Muscle of arm (tissue), 12 donors: ENCODE measurements around the gene CCDC149. TPM values are rescaled to one million over a fixed set of nuclear protein-coding genes. Genes with fewer than 3 reads are reported as not detected.

Experiments
- DNase-seq: peaks from one replicate; pipeline ENCODE4 v3.0.0-alpha.2; 2013
- polyA plus RNA-seq, 12 donors: library from polyadenylated mRNA; unstranded; fragments of 120-200 nt; gene quantifications; one replicate each; pipeline ENCODE4 v1.2.1, GENCODE V29; 2013; ENCODE audit not compliant: insufficient read length in 12 of 12

CCDC149 gene
- polyA plus RNA-seq, 12 donors, result 7.9 to 15.5 (median 11.7) TPM; not detected in 1

DNA sequence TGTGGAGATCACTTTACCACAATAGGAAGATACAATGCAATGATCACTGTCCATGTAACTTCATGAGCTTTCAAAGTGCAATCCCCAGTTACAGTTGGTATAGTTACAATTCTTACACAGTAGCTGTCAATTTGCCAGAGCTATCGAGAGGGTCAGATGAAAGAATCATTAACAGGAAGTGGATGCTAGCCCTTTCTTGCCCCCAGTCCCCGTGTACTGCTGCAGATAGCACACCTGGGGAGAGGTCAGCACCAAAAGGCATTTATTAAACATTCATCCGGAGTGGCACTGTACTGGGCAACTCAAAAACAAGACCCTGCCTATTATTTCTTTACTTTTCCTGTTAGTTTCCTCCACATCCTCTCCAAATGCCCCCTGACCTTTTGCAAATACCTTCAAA, 69.7 kb downstream of the CCDC149 start:
- no peak for DNase-seq

DNA sequence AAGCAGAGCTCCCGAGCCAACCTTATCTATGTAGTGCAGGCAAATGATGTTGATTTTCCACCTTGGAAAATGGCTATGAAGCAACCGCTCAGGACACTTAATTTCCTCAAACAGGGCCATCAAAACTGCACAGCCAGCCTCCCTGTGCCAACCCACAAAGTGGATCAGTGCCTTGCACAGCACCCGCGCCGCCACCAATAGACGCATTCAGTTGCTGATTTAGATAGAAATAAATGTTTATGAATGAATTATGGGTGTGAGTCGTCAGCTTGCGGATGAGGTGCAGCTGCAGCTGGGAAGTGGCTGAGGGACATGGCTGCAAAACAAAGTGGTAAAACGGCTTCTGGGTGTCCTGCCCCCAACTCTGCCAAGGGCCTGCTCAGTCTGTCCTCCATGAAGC, 70.5 kb downstream of the CCDC149 start:
- DNase-seq, result no peak

DNA sequence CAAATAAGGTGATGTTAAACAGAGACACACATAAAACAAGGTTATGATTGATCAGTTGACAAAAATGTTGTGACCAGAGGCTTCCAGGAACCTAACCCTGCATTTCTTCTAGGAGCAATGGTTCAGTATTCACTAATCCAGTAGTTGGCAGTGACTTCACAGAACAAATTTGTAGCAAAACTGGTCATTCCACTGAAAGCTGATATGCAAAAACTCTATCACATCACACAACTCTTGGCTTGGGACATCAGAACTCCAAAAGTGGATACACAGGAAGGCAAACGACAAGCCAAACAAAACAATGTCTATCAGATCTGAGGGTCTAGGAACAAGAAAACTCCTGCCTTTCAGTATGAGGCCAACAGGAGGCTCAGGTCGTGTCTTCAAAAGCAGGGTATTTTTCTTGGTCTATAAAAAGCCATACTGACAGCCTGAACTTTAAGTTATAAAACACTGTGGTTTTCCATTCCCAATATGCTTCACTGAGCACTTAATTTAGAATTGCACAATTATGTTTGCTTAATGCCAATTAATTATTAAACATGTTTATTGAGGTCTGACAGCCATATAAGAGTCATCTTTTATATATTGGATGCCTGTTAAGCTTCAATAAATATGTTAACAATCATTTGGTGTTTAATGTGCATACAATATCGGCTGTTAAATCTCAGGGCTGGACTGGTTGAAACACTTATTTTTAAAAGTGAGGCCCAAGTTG, 71.9 kb downstream of the CCDC149 start:
- DNase-seq, result no peak

DNA sequence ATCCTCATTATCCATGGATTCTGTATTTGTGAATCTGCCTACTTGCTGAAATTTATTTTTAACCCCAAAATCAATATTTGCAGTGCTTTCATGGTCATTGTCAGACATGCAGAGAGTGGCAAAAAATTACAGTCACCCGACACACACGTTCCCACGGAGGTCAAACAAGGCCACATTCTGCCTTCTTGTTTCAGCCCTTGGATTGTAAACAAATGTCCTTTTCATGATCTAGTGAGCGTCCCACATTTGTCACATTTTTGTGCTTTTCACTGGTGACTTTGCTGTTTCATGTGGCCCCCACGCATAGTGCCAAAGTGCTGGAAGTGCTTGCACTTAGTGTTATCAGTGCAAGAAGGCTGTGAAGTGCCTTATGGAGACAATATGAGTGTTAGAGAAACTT, 72.5 kb downstream of the CCDC149 start:
- DNase-seq, result no peak

DNA sequence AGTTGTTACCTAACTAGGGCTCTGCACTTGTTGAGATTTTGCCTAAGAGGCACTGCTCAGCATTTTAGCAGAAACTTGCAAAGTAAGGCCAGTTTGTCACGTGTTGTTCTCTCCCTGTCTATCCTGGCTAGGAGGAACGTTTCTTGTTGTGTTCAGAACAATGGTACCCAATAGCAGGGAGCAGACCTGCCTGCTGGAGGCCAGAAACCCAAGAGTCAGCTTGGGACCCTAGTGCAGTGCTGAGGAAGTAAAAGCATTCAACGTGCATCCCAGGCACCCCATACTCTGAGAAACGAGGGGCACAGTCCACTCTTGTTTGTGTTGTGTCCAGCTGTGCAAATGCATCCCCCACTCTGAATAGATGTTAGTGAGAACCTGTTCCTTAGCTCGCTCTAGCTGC, 75.1 kb downstream of the CCDC149 start:
- DNase-seq, result no peak

DNA sequence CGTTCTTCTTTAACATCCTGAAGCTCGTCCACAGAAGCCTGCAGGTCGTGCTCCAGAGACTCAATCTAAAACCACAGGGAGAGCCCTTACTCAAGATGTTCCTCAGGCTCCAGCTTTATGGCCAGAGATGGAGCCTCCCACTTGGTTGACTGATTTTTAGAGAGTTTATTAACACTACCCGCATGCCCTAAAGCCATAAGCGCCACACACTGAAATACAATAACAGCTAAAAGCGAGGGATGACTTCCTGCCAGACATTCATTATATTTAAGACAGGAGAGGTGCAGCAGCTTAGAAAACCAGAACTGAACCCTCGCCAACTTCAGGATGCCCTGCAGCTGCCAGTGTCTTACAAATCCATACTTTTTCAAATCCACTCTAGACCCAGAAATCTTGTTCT, 75.5 kb downstream of the CCDC149 start:
- DNase-seq, result no peak

DNA sequence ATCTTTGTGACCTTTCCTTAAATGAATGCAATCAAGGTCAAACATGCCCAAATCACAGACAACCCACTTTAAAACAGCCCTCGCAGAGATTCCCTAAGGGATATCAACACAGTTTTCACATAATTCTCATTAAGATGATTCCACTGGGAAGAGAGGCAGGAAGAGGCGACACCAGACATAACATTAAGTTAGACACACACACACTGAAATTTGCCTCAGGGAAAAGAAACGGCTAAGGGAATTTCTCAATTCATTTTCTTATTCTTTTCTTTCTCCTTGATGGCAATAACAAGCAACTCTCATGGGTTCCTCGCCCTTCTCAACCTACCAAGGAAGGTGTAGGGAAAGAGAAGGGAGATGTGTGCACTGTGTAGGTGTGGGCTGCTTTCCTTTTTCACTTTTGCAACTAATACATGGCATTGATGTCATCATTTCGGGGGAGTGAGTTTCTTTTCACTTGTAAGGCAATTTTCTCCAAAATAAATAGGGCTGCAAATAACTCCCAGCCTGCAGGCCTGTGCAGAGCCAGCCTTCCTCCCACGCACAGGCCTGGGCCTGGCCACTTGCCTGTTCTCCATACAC, 76.1 kb downstream of the CCDC149 start:
- DNase-seq, result no peak

DNA sequence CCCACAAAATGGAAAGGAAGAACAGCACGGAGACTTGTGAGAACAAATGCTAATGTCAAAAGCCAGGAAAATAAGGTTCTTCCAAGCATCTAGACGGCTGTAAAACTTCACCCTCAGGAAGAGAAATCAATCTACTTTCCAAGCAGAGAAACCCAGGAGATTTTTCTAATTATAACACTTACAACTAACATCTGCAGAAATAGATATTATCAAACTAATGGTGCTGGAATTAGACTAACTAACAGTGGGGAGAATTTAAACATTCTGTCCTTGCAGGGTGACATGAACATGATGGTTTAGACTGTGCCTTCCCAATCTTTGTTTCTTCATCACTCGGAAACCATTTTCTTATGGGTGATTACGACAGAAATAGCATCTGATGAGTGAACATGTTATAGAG, 77.1 kb downstream of the CCDC149 start:
- no peak for DNase-seq

DNA sequence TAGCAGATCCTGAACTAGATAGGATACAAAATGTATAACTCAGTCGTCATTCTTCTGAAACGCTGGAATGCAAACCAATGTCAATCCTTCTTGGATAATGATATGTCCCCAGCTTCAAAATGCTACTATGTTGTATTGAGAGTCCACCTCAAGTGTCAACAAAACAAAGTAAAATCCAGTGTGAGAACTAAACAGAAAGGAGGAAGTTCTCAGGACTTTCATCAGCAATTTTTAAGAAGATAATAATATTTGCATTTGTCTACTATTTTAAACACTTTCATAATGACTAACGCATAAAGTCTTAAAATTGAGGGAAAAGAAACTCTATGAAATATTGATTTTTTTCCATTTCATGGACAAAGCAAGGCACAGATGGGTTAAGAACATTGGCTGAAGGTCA, 81.2 kb downstream of the CCDC149 start:
- no peak for DNase-seq

DNA sequence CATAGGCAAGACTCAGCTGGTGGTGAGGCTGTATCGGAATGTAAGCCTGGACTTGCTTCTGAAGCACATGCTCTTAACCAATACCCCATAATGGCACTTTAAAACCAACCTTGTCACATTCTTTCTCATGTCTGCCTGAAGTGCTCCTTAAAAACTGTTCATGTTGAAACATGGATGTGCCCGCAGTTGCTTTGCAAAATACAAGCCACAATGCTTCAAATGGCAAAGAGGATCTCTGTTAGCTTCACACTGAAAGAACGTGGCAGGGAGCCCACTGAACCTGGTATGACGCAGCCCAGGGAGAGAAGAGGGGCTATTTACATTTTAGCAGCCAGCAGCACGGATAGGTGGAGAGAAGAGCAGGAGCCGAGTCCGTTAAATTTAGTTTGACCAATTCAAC, 88.1 kb downstream of the CCDC149 start:
- DNase-seq, result no peak

DNA sequence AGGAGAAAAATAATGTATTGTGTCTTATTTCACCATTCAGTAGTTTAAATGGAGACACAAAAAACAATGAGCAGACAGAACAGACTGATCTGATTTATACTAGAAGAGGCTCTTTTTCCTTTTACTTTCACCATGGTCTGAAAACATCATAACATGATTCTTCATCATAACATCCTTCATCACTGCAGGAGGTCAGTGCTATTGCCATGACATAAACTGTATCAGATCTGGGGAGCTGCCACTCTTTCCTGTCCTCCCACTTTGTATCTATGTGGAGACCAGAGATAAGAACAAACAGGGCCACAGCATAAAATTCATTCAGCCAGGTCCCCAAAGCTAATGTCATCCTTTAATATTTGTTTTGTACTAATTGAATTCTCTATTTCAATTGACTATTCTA, 92.3 kb downstream of the CCDC149 start:
- DNase-seq, result no peak

DNA sequence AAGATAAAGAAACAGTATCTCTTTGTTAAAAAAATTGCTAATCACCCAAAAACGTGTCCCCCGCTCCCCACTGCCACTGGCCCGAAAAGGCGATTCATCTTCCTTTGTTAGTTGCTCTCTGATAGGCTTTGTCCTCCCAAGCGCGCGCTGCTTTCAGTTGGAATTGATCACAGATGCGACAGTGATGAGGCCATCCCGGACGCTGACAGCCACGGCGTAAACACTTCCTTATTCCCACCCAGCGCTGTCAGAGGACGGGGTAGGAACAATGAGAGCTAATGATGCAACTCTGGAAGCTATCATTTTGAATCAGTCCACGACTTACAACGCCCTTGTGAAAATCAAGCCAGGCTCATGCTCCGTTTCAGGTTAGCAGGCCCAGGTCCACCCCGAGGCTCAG, 96.0 kb downstream of the CCDC149 start:
- no peak for DNase-seq

DNA sequence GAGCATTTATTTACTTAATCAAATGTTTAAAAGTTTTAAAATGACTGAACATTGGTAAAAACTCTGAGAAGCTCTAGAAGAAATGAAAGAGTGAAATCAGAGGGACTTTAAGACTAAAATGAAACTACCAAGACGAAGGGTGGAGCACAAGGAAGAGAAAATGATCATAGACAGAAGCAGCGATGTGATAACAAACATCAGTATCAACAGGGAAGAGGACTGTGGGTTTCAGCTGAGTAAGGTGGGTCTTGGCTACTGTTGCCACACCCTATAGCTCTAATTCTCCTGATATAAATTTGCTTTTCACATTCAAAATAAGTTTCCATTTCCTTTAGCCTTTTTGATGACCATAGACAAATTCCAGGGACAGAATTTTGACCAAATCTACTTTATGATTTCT, 99.1 kb downstream of the CCDC149 start:
- no peak for DNase-seq

DNA sequence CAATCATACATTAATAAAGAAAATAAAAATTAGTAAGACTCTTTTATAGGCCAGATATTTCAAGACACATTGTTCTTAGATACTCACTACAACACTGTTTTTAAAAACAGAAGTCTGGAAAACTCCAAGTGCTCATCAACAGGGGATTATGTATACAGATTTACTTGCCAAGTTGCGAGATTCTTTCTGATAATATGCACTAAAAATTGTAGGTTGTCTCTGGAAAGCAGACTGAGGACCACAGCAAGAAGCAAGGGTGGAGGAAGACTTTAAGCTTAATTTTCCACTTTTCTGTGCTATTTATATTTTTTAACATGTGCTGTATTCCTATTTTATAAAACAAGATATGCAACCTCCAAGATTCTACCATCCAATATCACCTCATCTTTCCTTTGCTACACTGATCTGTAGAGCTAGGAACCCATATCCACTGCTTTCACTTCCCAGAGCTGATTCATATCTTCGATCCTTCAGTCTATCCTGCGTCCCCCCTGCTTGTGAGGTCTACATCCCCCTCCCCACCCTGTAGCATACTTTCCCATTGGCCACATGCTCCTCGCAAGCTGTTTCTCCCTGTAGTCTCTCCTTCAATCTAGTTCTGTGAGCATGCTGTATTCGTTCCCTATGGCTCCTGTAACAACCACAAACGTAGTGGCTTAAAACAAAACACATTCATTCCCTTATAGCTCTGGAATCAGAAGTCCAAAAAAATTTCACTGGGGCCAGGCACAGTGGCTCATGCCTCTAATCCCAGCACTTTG, 101.8 kb downstream of the CCDC149 start:
- no peak for DNase-seq

DNA sequence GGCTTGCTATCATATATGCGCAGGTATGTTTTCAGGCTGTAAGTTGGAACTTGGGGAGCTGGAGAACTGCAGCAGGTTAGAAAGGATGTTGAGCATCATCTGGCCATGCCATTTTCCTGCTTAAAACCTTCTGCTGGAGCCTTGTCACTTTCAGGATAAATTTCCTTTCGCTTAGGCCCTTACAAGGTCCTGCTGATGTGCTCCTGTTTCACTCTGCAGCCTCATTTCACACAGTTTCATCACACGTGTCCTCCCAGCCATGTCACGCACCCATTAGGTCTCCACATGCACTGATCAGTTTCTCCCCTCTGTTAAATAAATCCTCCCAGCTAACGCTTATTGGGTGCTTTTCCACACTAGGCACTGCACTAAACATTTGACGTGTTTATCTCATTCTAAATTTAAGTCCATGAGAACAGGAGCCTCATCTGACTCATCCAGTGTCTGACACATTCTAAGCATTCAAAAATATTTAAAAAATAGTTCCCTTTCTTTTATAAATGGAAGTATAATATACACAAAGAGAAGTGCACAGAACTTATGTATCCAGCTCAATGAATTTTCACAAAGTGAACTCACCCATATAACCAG, 102.9 kb downstream of the CCDC149 start:
- no peak for DNase-seq

DNA sequence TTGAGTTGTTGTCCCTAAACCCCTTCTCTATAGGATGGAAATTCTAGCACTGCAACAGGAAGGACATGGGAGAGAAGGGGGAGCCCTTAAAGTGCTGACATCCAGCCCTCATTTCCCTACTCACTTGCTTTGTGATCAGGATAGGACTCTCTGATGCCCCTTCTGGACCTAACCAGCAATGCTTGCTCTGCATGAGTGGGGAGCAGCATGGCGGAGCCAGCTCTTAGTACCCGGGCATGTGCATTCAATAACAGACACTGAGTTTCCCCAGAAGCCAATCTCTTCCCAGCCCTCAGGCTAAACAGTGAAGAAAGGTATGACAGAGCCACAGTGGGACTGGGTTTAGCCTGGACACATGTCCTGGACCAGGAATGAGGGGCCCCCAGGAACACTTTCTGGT, 103.5 kb downstream of the CCDC149 start:
- DNase-seq, result no peak

DNA sequence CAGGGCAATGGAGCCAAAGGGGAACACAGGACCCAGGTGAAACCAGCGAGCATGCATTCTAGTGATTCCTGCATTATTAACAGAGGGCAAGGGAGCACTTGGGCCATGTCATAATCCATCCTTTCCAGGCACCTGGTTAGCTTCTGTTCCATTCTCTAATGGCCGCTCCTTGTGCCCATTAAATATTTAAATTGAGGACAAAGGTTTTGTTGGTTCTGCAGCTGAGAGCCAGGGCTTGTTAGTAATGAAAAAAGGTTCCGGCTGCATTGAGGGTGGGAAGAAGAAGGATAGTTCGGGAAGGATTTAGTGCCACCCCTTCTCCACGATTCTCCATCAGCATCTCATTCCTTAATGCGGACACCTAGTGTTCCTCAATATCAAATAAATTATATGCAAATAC, 103.9 kb downstream of the CCDC149 start:
- DNase-seq, result no peak

DNA sequence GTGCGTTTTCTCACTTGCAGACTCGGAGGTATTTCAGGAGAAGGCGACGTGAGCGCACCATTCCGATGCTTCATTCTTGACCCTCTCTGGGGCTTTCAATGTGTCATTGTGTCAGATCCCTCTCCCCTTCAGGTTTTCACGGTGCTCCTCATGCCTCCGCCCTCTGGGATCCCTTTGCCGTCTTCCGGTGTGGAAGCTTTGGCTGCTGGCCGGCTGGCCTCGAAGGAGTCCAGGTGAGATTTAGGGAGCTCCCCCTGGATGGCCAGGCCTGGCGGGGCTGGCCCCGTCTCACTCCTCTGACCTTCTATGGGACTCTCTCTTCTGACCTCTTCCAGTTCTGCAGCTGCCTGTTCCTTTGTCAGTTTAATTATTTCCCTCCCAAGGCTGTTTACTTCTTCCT, 104.6 kb downstream of the CCDC149 start:
- no peak for DNase-seq

DNA sequence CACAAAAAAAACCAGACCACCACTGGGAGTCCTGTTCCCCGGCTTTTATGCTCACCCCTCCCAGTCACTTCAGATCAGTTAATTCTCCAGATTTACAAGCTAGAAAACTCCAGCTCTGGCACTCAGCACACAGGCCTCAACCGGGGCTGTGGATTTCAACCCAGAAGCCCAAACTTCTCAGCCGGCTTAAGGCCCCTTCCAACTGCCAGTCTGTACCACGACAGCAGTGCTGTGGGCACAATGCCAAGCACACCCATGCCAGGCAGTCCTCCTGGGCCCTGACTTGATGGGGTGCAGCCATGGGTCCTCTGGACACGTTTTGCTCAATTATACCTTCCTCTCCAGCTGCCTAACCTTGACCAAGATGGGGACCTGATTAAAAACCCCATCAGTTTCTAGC, 105.2 kb downstream of the CCDC149 start:
- DNase-seq, result no peak

DNA sequence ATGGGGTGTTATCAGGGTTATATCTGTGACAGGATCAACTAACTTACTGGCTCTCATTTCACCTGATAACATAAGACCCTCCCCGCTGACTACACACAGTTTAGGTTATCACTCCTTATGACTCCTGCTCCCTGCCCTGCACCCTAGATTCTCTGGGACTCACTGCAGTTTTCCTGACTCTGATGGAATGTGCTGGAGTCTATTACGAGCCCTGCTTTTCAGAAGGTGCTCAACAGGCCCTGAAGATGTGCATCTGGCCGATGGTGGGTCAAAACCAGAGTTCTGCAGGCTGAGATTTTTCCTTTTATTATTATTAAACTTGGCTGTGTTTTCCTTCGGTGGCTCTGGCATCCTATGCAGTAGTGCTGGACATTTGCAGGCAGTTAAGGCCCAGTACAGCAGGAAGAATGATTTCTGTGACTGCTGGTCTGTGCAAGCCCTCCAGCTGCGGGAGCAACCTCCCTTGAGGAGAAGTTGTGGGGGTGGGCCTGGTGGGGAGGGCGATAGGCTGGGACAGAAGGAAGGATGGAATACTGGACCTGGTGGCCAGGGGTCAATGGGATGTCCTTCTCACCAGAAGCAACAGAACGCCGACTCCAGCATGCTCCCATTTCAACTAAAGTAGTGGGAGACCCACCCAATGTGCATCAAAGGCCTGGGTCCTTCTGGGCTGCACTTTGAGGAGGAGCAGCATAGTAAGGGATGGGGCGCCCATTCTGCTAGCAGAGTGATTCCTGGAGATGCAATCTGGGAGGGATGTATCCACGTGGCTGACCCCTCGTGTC, 106.4 kb downstream of the CCDC149 start:
- no peak for DNase-seq

DNA sequence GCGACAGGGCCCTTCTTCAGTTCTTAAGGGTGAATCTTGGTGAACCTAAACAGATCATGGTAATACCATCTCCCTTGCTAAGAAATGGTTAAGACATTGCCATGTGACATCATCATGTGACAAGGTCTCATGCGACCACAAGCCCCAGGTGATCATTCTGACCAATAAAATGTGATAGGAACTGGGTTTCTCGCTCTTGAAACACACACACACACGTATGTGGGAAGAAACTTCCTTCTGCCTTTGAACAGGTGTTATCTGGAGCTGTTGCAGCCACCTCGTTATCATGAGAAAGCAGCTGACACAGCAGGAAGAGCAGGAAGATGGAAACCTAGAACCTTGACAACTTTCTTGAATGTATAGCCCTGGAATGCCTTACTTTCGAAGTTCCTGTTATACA, 107.3 kb downstream of the CCDC149 start:
- no peak for DNase-seq

DNA sequence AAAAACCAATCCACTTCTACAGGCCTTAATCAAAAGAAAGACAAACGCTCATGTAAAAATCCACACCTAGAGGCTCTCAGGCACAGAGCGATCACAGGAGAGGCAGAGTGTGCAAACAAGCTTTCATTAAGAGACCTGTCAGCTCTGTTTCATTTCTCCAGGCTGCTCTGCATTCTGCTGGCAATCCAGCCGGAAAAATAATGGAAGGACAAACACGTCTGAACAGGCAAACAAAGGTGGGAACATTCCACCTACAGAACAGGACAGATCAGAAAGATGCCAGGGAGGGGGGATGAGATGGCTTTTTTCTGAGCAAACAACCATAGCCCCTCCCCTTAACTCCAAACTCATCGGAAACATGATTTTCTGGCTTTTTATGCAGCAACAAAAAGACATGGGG, 107.8 kb downstream of the CCDC149 start:
- DNase-seq, result no peak
